PFSK-1 (cell line): ENCODE measurements around the gene TRAIP.

Experiments
- FOXP2 ChIP-seq: optimal IDR thresholded peaks from 2 replicates; pipeline ENCODE3; 2011; ENCODE audit warnings: borderline replicate concordance, control low read depth, inconsistent platforms; ENCODE audit not compliant: insufficient read depth; ENCODE audit errors: extremely low read length, extremely low read depth
- POLR2AphosphoS5 ChIP-seq: IDR thresholded peaks from 2 replicates; pipeline ENCODE4 v1.6.1; 2012; ENCODE audit warnings: low read depth, mild to moderate bottlenecking, control low read depth, low read length, moderate library complexity
- REST ChIP-seq, 2 experiments: IDR thresholded peaks; 2 replicates each; pipeline versions ENCODE4 v1.6.1 to v1.8.0; 2011 to 2012; ENCODE audit warnings: low read depth in 2 of 2, low read length in 2 of 2, control low read depth in 1 of 2, inconsistent platforms in 1 of 2, mild to moderate bottlenecking in 1 of 2, moderate library complexity in 1 of 2; ENCODE audit not compliant: insufficient read depth in 1 of 2
- SIN3A ChIP-seq: IDR thresholded peaks from 2 replicates; pipeline ENCODE4 v1.6.1; 2012; ENCODE audit warnings: mild to moderate bottlenecking, low read length, moderate library complexity, borderline replicate concordance; ENCODE audit not compliant: insufficient read depth
- TAF1 ChIP-seq: IDR thresholded peaks from 2 replicates; pipeline ENCODE4 v1.6.1; 2012; ENCODE audit warnings: low read length, control low read depth, borderline replicate concordance; ENCODE audit not compliant: insufficient read depth

Gene TRAIP

GRCh38 chr3:49896345-49896744, 40.0 kb upstream of the TRAIP start:
- TF ChIP-seq REST (IDR thresholded peaks at IDR 0.05; ENCODE audit: insufficient read depth in 1 of 2, low read depth in 2 of 2, low read length in 2 of 2): no peak
- no peak for TF ChIP-seq FOXP2
- no peak for TF ChIP-seq SIN3A
- TF ChIP-seq TAF1: no peak
- no peak for TF ChIP-seq POLR2AphosphoS5

GRCh38 chr3:49895791-49896190, 39.4 kb upstream of the TRAIP start:
- TF ChIP-seq FOXP2 (no peak), TAF1 (no peak), POLR2AphosphoS5 (no peak), SIN3A (no peak), REST (IDR thresholded peaks at IDR 0.05; ENCODE audit: insufficient read depth in 1 of 2, low read depth in 2 of 2, low read length in 2 of 2) (no peak)

- TF ChIP-seq SIN3A (no peak), TAF1 (no peak), FOXP2 (no peak), REST (IDR thresholded peaks at IDR 0.05; ENCODE audit: insufficient read depth in 1 of 2, low read depth in 2 of 2, low read length in 2 of 2) (no peak), POLR2AphosphoS5 (no peak)
Observed at GRCh38 chr3:49889296-49889695, 32.9 kb upstream of the TRAIP start.

- TF ChIP-seq POLR2AphosphoS5: no peak
- no peak for TF ChIP-seq FOXP2
- TF ChIP-seq SIN3A: no peak
- no peak for TF ChIP-seq TAF1
- TF ChIP-seq REST (IDR thresholded peaks at IDR 0.05; ENCODE audit: insufficient read depth in 1 of 2, low read depth in 2 of 2, low read length in 2 of 2): no peak
Observed at GRCh38 chr3:49886922-49887265, 30.5 kb upstream of the TRAIP start.

GRCh38 chr3:49883998-49884397, 27.6 kb upstream of the TRAIP start:
- no peak for TF ChIP-seq POLR2AphosphoS5
- TF ChIP-seq TAF1: no peak
- TF ChIP-seq SIN3A: no peak
- TF ChIP-seq REST (IDR thresholded peaks at IDR 0.05; ENCODE audit: insufficient read depth in 1 of 2, low read depth in 2 of 2, low read length in 2 of 2): no peak
- TF ChIP-seq FOXP2: no peak
